Heart right ventricle (tissue), 16 donors: ENCODE measurements around the gene CARD10. TPM values are rescaled to one million over a fixed set of nuclear protein-coding genes. Genes with fewer than 3 reads are reported as not detected.

Source experiments
- ATAC-seq, 8 donors: fragments of 200-7000 bp; cut with Tn5 transposase; one replicate each; pipeline ENCODE4 v1.9.1; 2020; ENCODE audit warnings: mild to moderate bottlenecking in 8 of 8, moderate library complexity in 8 of 8, moderate number of reproducible peaks in 1 of 8
- DNase-seq, 2 donors: peaks; one replicate each; pipeline ENCODE4 v3.0.0-alpha.2; 2020
- H3K27ac ChIP-seq, 10 donors: fragments of 200-600 bp; sonication (generic) in 2 of 10; one replicate each; pipeline versions ENCODE4 v1.5.0 to v1.8.0; 2020 to 2022; ENCODE audit warnings: mild to moderate bottlenecking in 3 of 10
- H3K27me3 ChIP-seq, 7 donors: fragments of 200-600 bp; one replicate each; pipeline ENCODE4 v1.8.0; 2021 to 2022; ENCODE audit warnings: mild to moderate bottlenecking in 2 of 7
- H3K36me3 ChIP-seq, 9 donors: fragments of 200-600 bp; sonication (generic) in 1 of 9; one replicate each; pipeline versions ENCODE4 v1.5.0 to v1.8.0; 2020 to 2022; ENCODE audit warnings: mild to moderate bottlenecking in 2 of 9
- H3K4me1 ChIP-seq, 9 donors: fragments of 200-600 bp; sonication (generic) in 1 of 9; one replicate each; pipeline versions ENCODE4 v1.5.0 to v1.8.0; 2020 to 2022; ENCODE audit warnings: mild to moderate bottlenecking in 4 of 9
- H3K4me3 ChIP-seq, 10 donors: fragments of 200-600 bp; sonication (generic) in 2 of 10; one replicate each; pipeline versions ENCODE4 v1.5.0 to v1.8.0; 2020 to 2022; ENCODE audit warnings: mild to moderate bottlenecking in 7 of 10, moderate library complexity in 2 of 10
- H3K9me3 ChIP-seq, 11 donors: fragments of 200-600 bp in 10 of 11; sonication (generic) in 2 of 11; one replicate each; pipeline versions ENCODE4 v1.5.0 to v1.8.0; 2013 to 2022; ENCODE audit warnings: mild to moderate bottlenecking in 2 of 11, control low read depth in 1 of 11, moderate library complexity in 1 of 11
- CTCF ChIP-seq, 9 donors: fragments of 200-600 bp; sonication (generic) in 2 of 9; IDR thresholded peaks; one replicate each; pipeline versions ENCODE4 v1.5.0 to v1.8.0; 2021 to 2022; ENCODE audit warnings: antibody characterized with exemption in 9 of 9, mild to moderate bottlenecking in 5 of 9, moderate library complexity in 1 of 9
- WGBS, 2 donors: extraction: QIAGEN DNeasy Blood & Tissue Kit; methylation state at CpG; one replicate each; pipeline ENCODE4 v1.1.7; 2013; ENCODE audit warnings: inconsistent platforms in 1 of 2; 5-methylcytosine and 5-hydroxymethylcytosine counted together
- intact Hi-C, 10 donors: fragments of 100-400 bp; cut with DNase I; formaldehyde crosslinking; loops; one replicate each; pipeline versions ENCODE4 v1.11.1 to v1.14.2; 2022
- polyA plus RNA-seq, 2 donors: library from polyadenylated mRNA; stranded (reverse); fragments of 200-250 nt; gene quantifications; one replicate each; pipeline ENCODE4 v1.2.3, GENCODE V29; 2013
- total RNA-seq, 10 donors: library from RNA; stranded (reverse); fragmentation: NEBNext Ultra II Directional in 3 of 10; extraction: Animal tissue kit (Norgen Biotek cat#: 25700) in 3 of 10; gene quantifications; one replicate each; pipeline versions ENCODE4 v1.2.1 to v1.2.4, GENCODE V29; 2021 to 2023
- donor health status: Arrhythmogenic right ventricular cardiomyopathy.
- donor health status: ischemic (EF 13 %, LVEDD 7.1; RV severe dilation, severe dysfunction).
- donor health status: healthy with polysubstance abuse.
- donor health status: DM: no; HTN: yes; CAD: no.
- donor health status: DM: no; HTN: no; CAD: no.
- donor health status: ischemic (EF 25% LVEDD 6.9; RV normal size, moderate dysfunction).
- donor health status: ischemic (EF 25% LVEDD 5.7; RV mildly dilated, moderate dysfunction).
- donor health status: healthy.
- donor health status: DM: yes; HTN: yes; CAD: no.
- donor health status: Ischemic cardiomyopathy.
- donor health status: ischemic (EF 35%, LVEDD 5.7; RV mildly dilated, moderate dysfunction).
- donor health status: nonischemic (EF 11% LVEDD 7.7; RV severe dilation, severe dysfunction).
- donor health status: DM: yes; HTN: yes; CAD: no.
- donor health status: PGD.
- donor health status: ischemic (EF 29% LVEDD 5.4; RV normal size, mild dysfunction).
- donor health status: nonischemic (EF 23%, LVEDD 6.1; RV moderate dilation, normal function).

CARD10 gene
- total and polyA plus RNA-seq, 12 donors: 7.4 to 14.8 (median 8.9) TPM

GRCh38 chr22:37481347-37481907 lies 37.8 kb downstream of the CARD10 start:
- Histone ChIP-seq H3K9me3 (no peaks in the 10 kb centered on the region), H3K27me3 (peaks cover 0 to 34% (median 3%) of the 10 kb centered on the region in 7 donors), H3K4me3 (no peak overlapping the region), H3K4me1 (peaks cover 0 to 35% (median 25%) of the 10 kb centered on the region in 9 donors), H3K36me3 (peaks cover 0 to 41% (median 0%) of the 10 kb centered on the region in 9 donors), H3K27ac (no peak overlapping the region)
- WGBS, 2 donors: 81 to 84% methylated on average over 12 of the region's 12 CpGs
- DNase-seq (no peak), ATAC-seq (no peak)
- TF ChIP-seq CTCF (IDR thresholded peaks at IDR 0.05): no peak
- intact Hi-C loops: no loop called here

- peaks cover 0 to 27% (median 18%) of the 10 kb centered on the region in 9 donors for H3K4me1 ChIP-seq
- no peak overlapping the region for H3K27ac ChIP-seq
- no peak overlapping the region for H3K4me3 ChIP-seq
- DNase-seq: no peak
- intact Hi-C loops: no loop called here
- peaks cover 0 to 32% (median 3%) of the 10 kb centered on the region in 7 donors for H3K27me3 ChIP-seq
- ATAC-seq: no peak
- H3K9me3 ChIP-seq: no peaks in the 10 kb centered on the region
- H3K36me3 ChIP-seq: peaks cover 0 to 48% (median 0%) of the 10 kb centered on the region in 9 donors
- WGBS, 2 donors: 83 to 86% methylated on average over 17 of the region's 17 CpGs
- TF ChIP-seq CTCF (IDR thresholded peaks at IDR 0.05): no peak
These were observed 38.5 kb downstream of the CARD10 start for GRCh38 chr22:37480387-37481346.

GRCh38 chr22:37479196-37479595 lies 40.0 kb downstream of the CARD10 start:
- H3K4me3 ChIP-seq: no peak overlapping the region
- peaks cover 0 to 41% (median 4%) of the 10 kb centered on the region in 7 donors for H3K27me3 ChIP-seq
- DNase-seq: no peak
- 84 to 87% methylated on average over 15 of the region's 15 CpGs for WGBS, 2 donors
- no peaks in the 10 kb centered on the region for H3K9me3 ChIP-seq
- intact Hi-C loops: no loop called here
- peaks cover 0 to 62% (median 0%) of the 10 kb centered on the region in 9 donors for H3K36me3 ChIP-seq
- no peak for ATAC-seq
- peaks cover 0 to 17% (median 14%) of the 10 kb centered on the region in 9 donors for H3K4me1 ChIP-seq
- no peak overlapping the region for H3K27ac ChIP-seq
- no peak for TF ChIP-seq CTCF (IDR thresholded peaks at IDR 0.05)

GRCh38 chr22:37476389-37477329 lies 42.6 kb downstream of the CARD10 start:
- Histone ChIP-seq H3K9me3 (no peaks in the 10 kb centered on the region), H3K4me3 (no peak overlapping the region), H3K36me3 (peaks cover 0 to 86% (median 0%) of the 10 kb centered on the region in 9 donors), H3K27me3 (peaks cover 0 to 55% (median 17%) of the 10 kb centered on the region in 7 donors), H3K27ac (no peak overlapping the region), H3K4me1 (no peaks in the 10 kb centered on the region)
- WGBS, 2 donors: 67 to 71% methylated on average over 14 of the region's 14 CpGs
- ATAC-seq (no peak), DNase-seq (no peak)
- TF ChIP-seq CTCF (IDR thresholded peaks at IDR 0.05): no peak
- intact Hi-C loops: no loop called here
